ENCODE results near the gene CREB3L2. TPM values are rescaled to one million over a fixed set of nuclear protein-coding genes. Genes with fewer than 3 reads are reported as not detected.

Gene CREB3L2
- total and polyA plus RNA-seq, 2 of the 13 experiments (the other 11 are each of a cell fraction or from before 2014, with no cell fraction given) = 22.1 to 41.1 TPM

- TF ChIP-seq PAXIP1 (CRISPR knock-in tag; conservative IDR thresholded peaks at IDR 0.05) (peak; percentile 23; the same call in 1 of the 2 replicates), AHDC1 (CRISPR knock-in tag; IDR thresholded peaks at IDR 0.05; ENCODE audit: borderline replicate concordance) (0 out of 2 replicates have a peak, but pooled peaks have one; percentile 28), AFF4 (CRISPR knock-in tag; IDR thresholded peaks at IDR 0.05) (no peak), THYN1 (CRISPR knock-in tag; IDR thresholded peaks at IDR 0.05; ENCODE audit: borderline replicate concordance, low read depth) (no peak), SOX5 (CRISPR knock-in tag; IDR thresholded peaks at IDR 0.05; ENCODE audit: borderline replicate concordance) (0 out of 2 replicates have a peak, but pooled peaks have one; percentile 11), ZNF547 (CRISPR knock-in tag; IDR thresholded peaks at IDR 0.05) (no peak), NPAS2 (CRISPR knock-in tag; IDR thresholded peaks at IDR 0.05; ENCODE audit: borderline replicate concordance) (no peak)
These were observed 43.0 kb upstream of the CREB3L2 start (continued) for GRCh38 chr7:138044897-138045296.
